HEK293T (cell line): Measurements from ENCODE around the gene LGMN.

Source experiments
- ARNT ChIP-seq: fragments of 450-650 bp; IDR thresholded peaks from 2 replicates; pipeline ENCODE4 v1.6.1; 2017; ENCODE audit warnings: mild to moderate bottlenecking
- BHLHE40 ChIP-seq: fragments of 450-650 bp; IDR thresholded peaks from 2 replicates; pipeline ENCODE4 v1.6.1; 2016; ENCODE audit warnings: mild to moderate bottlenecking, moderate library complexity, borderline replicate concordance
- FOXK2 ChIP-seq: fragments of 450-650 bp; IDR thresholded peaks from 2 replicates; pipeline ENCODE4 v1.6.1; 2016; ENCODE audit warnings: mild to moderate bottlenecking
- SP1 ChIP-seq: fragments of 450-650 bp; IDR thresholded peaks from 2 replicates; pipeline ENCODE4 v1.6.1; 2017
- SUZ12 ChIP-seq: fragments of 450-650 bp; IDR thresholded peaks from 2 replicates; pipeline ENCODE4 v1.6.1; 2016; ENCODE audit warnings: mild to moderate bottlenecking
- ZNF384 ChIP-seq: fragments of 450-650 bp; IDR thresholded peaks from 2 replicates; pipeline ENCODE4 v1.6.1; 2016

DNA sequence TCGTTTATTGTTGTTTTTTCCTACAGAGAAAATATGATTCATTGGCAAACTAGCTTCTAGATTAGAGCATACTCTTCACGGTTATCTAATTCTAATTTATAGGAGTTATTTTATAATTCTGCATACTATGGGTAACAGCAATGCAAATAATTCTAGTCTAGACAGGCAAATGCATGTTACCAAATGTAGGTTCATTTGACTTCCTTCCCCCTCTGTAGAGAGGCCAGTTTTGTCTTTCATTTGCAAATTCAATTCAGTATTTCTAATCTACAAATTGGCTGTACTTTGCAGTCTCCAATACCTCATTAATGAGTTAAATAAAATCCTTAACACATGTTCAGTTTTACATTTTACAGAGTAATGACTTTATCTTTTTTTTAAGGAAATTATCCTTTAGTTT lies 4.2 kb downstream of the LGMN start:
- no peak for TF ChIP-seq ARNT
- no peak for TF ChIP-seq ZNF384
- no peak for TF ChIP-seq SP1
- TF ChIP-seq FOXK2, result no peak
- no peak for TF ChIP-seq SUZ12
- no peak for TF ChIP-seq BHLHE40
